ENCODE data around the gene NDUFB2.
"Not testable (repeated sequence)": the region's sequence is repeated elsewhere in the genome, so short reads cannot be mapped to it uniquely, and the experiment has no call there.

Gene NDUFB2

GRCh38 chr7:140714331-140715040, 18.0 kb downstream of the NDUFB2 start:
- CTCF ChIA-PET, result interaction anchor here (0.6 to 1.2 kb wide), 2 partner anchors 107 to 271 kb away, joined by 3 read pairs; no protein-coding TSS in a partner anchor

GRCh38 chr7:140719721-140720120, 23.2 kb downstream of the NDUFB2 start:
- Mint-ChIP-seq H3K4me1 (peaks cover 20% of the 10 kb centered on the region), H3K9me3 (no peaks in the 10 kb centered on the region), H3K36me3 (peaks cover 2% of the 10 kb centered on the region), H3K4me3 (no peak overlapping the region), H3K27me3 (no peaks in the 10 kb centered on the region), H3K27ac (no peak overlapping the region)
- CTCF ChIA-PET, result no interaction called here
- no peak for DNase-seq

More at GRCh38 chr7:140714331-140715040, 18.0 kb downstream of the NDUFB2 start:
- H3K9me3 Mint-ChIP-seq, result no peaks in the 10 kb centered on the region
- peaks cover 25% of the 10 kb centered on the region for H3K36me3 Mint-ChIP-seq
- no peak for DNase-seq
- H3K27me3 Mint-ChIP-seq, result no peaks in the 10 kb centered on the region
- H3K4me1 Mint-ChIP-seq, result peaks cover under 1% of the 10 kb centered on the region
- no peak overlapping the region for H3K4me3 Mint-ChIP-seq
- no peak overlapping the region for H3K27ac Mint-ChIP-seq

GRCh38 chr7:140722254-140722653, 25.7 kb downstream of the NDUFB2 start:
- peaks cover 2% of the 10 kb centered on the region for H3K36me3 Mint-ChIP-seq
- no peak overlapping the region for H3K4me3 Mint-ChIP-seq
- DNase-seq, result no peak
- CTCF ChIA-PET, result interaction anchor here (1.5 to 2.2 kb wide), 2 partner anchors 289 to 291 kb away, joined by 6 read pairs; no protein-coding TSS in a partner anchor
- peaks cover 20% of the 10 kb centered on the region for H3K4me1 Mint-ChIP-seq
- H3K27me3 Mint-ChIP-seq, result no peaks in the 10 kb centered on the region
- H3K9me3 Mint-ChIP-seq, result no peaks in the 10 kb centered on the region
- no peak overlapping the region for H3K27ac Mint-ChIP-seq

GRCh38 chr7:140723006-140723405, 26.5 kb downstream of the NDUFB2 start:
- H3K4me3 Mint-ChIP-seq, result no peak overlapping the region
- no peaks in the 10 kb centered on the region for H3K27me3 Mint-ChIP-seq
- H3K4me1 Mint-ChIP-seq, result peaks cover 20% of the 10 kb centered on the region

GRCh38 chr7:140723574-140723973, 27.1 kb downstream of the NDUFB2 start:
- no peak overlapping the region for H3K4me3 Mint-ChIP-seq
- peaks cover 20% of the 10 kb centered on the region for H3K4me1 Mint-ChIP-seq
- no peaks in the 10 kb centered on the region for H3K9me3 Mint-ChIP-seq
- no peaks in the 10 kb centered on the region for H3K27me3 Mint-ChIP-seq
- peaks cover 2% of the 10 kb centered on the region for H3K36me3 Mint-ChIP-seq
- DNase-seq, result no peak
- H3K27ac Mint-ChIP-seq, result no peak overlapping the region
- CTCF ChIA-PET, result interaction anchor here (1.1 to 2.2 kb wide), 4 partner anchors 49 to 290 kb away, joined by 4 to 6 read pairs (median 6); no protein-coding TSS in a partner anchor

More at GRCh38 chr7:140723006-140723405, 26.5 kb downstream of the NDUFB2 start:
- CTCF ChIA-PET, result interaction anchor here (1.1 to 2.2 kb wide), 4 partner anchors 48 to 291 kb away, joined by 4 to 6 read pairs (median 6); no protein-coding TSS in a partner anchor
- no peaks in the 10 kb centered on the region for H3K9me3 Mint-ChIP-seq
- peaks cover 2% of the 10 kb centered on the region for H3K36me3 Mint-ChIP-seq
- peak overlapping the region; percentile 17 for H3K27ac Mint-ChIP-seq
- DNase-seq, result peak; percentile 67

GRCh38 chr7:140724706-140725105, 28.2 kb downstream of the NDUFB2 start:
- no peaks in the 10 kb centered on the region for H3K27me3 Mint-ChIP-seq
- no peaks in the 10 kb centered on the region for H3K9me3 Mint-ChIP-seq
- H3K27ac Mint-ChIP-seq, result no peak overlapping the region
- peaks cover 17% of the 10 kb centered on the region for H3K4me1 Mint-ChIP-seq
- H3K36me3 Mint-ChIP-seq, result peaks cover 2% of the 10 kb centered on the region
- DNase-seq, result no peak
- H3K4me3 Mint-ChIP-seq, result no peak overlapping the region
- CTCF ChIA-PET, result interaction anchor here (0.8 kb wide), 1 partner anchor 15 kb away, joined by 3 read pairs; no protein-coding TSS in a partner anchor

GRCh38 chr7:140726281-140726680, 29.8 kb downstream of the NDUFB2 start:
- no peak for DNase-seq
- Mint-ChIP-seq H3K9me3 (no peaks in the 10 kb centered on the region), H3K4me1 (peaks cover 17% of the 10 kb centered on the region), H3K27ac (no peak overlapping the region), H3K36me3 (peaks cover 4% of the 10 kb centered on the region), H3K4me3 (no peak overlapping the region), H3K27me3 (no peaks in the 10 kb centered on the region)
- CTCF ChIA-PET, result interaction anchor here (0.7 to 1.6 kb wide), 10 partner anchors 18 to 285 kb away, joined by 3 to 9 read pairs (median 3); no protein-coding TSS in a partner anchor

GRCh38 chr7:140732416-140732815, 35.9 kb downstream of the NDUFB2 start:
- H3K27me3 Mint-ChIP-seq, result no peaks in the 10 kb centered on the region
- no peak for DNase-seq
- no peaks in the 10 kb centered on the region for H3K9me3 Mint-ChIP-seq
- CTCF ChIA-PET, result no interaction called here
- H3K27ac Mint-ChIP-seq, result no peak overlapping the region
- no peaks in the 10 kb centered on the region for H3K4me1 Mint-ChIP-seq
- H3K36me3 Mint-ChIP-seq, result peaks cover 7% of the 10 kb centered on the region
- H3K4me3 Mint-ChIP-seq, result no peak overlapping the region

- no peaks in the 10 kb centered on the region for H3K9me3 Mint-ChIP-seq
- CTCF ChIA-PET, result no interaction called here
- peaks cover 11% of the 10 kb centered on the region for H3K36me3 Mint-ChIP-seq
- no peak for DNase-seq
- no peak overlapping the region for H3K4me3 Mint-ChIP-seq
- H3K27ac Mint-ChIP-seq, result no peak overlapping the region
- H3K4me1 Mint-ChIP-seq, result peaks cover 3% of the 10 kb centered on the region
- no peaks in the 10 kb centered on the region for H3K27me3 Mint-ChIP-seq
Observed at GRCh38 chr7:140734096-140734495, 37.6 kb downstream of the NDUFB2 start.

GRCh38 chr7:140734729-140735128, 38.2 kb downstream of the NDUFB2 start:
- Mint-ChIP-seq H3K27ac (no peak overlapping the region), H3K4me3 (no peak overlapping the region), H3K9me3 (no peaks in the 10 kb centered on the region), H3K4me1 (peaks cover 3% of the 10 kb centered on the region), H3K36me3 (peaks cover 15% of the 10 kb centered on the region), H3K27me3 (no peaks in the 10 kb centered on the region)
- CTCF ChIA-PET, result no interaction called here
- no peak for DNase-seq

- CTCF ChIA-PET, result no interaction called here
- no peaks in the 10 kb centered on the region for H3K27me3 Mint-ChIP-seq
Observed at GRCh38 chr7:140738280-140738679, 41.8 kb downstream of the NDUFB2 start.

GRCh38 chr7:140743255-140743654, 46.7 kb downstream of the NDUFB2 start:
- not testable (repeated sequence) for H3K4me1 Mint-ChIP-seq, H3K27me3 Mint-ChIP-seq, H3K4me3 Mint-ChIP-seq, H3K9me3 Mint-ChIP-seq, DNase-seq, H3K27ac Mint-ChIP-seq
- H3K36me3 Mint-ChIP-seq, result peaks cover 22% of the 10 kb centered on the region
- CTCF ChIA-PET, result interaction anchor here (0.9 kb wide), 1 partner anchor 67 kb away, joined by 3 read pairs; no protein-coding TSS in a partner anchor

More at GRCh38 chr7:140738280-140738679, 41.8 kb downstream of the NDUFB2 start:
- no peaks in the 10 kb centered on the region for H3K9me3 Mint-ChIP-seq
- H3K36me3 Mint-ChIP-seq, result peaks cover 22% of the 10 kb centered on the region
- H3K27ac Mint-ChIP-seq, result no peak overlapping the region
- DNase-seq, result no peak
- peaks cover 3% of the 10 kb centered on the region for H3K4me1 Mint-ChIP-seq
- H3K4me3 Mint-ChIP-seq, result no peak overlapping the region

- H3K4me1 Mint-ChIP-seq, result no peaks in the 10 kb centered on the region
- no peak for DNase-seq
- peaks cover 19% of the 10 kb centered on the region for H3K36me3 Mint-ChIP-seq
- CTCF ChIA-PET, result interaction anchor here (0.9 to 1.7 kb wide), 2 partner anchors 18 to 67 kb away, joined by 3 to 4 read pairs; no protein-coding TSS in a partner anchor
- H3K9me3 Mint-ChIP-seq, result no peaks in the 10 kb centered on the region
- no peak overlapping the region for H3K4me3 Mint-ChIP-seq
- no peaks in the 10 kb centered on the region for H3K27me3 Mint-ChIP-seq
- no peak overlapping the region for H3K27ac Mint-ChIP-seq
Observed at GRCh38 chr7:140744005-140744404, 47.5 kb downstream of the NDUFB2 start.

GRCh38 chr7:140745266-140746058, 49.0 kb downstream of the NDUFB2 start:
- CTCF ChIA-PET, result interaction anchor here (1.5 to 1.7 kb wide), 2 partner anchors 19 kb away, joined by 4 read pairs; no protein-coding TSS in a partner anchor
- no peak overlapping the region for H3K4me3 Mint-ChIP-seq
- H3K4me1 Mint-ChIP-seq, result no peaks in the 10 kb centered on the region
- peaks cover 13% of the 10 kb centered on the region for H3K36me3 Mint-ChIP-seq
- no peaks in the 10 kb centered on the region for H3K9me3 Mint-ChIP-seq
- no peak for DNase-seq
- H3K27me3 Mint-ChIP-seq, result no peaks in the 10 kb centered on the region
- H3K27ac Mint-ChIP-seq, result no peak overlapping the region

All from activated naive CD4-positive, alpha-beta T cell treated with anti-CD3 and anti-CD28 coated beads, Interleukin-2, amount 10 ng/mL, durations not matched to agents 7 days and 5 days (primary cell).